ENCODE results near the gene S1PR2.
"Not testable (repeated sequence)": the region's sequence is repeated elsewhere in the genome, so short reads cannot be mapped to it uniquely, and the experiment has no call there.

The S1PR2 gene

GRCh38 chr19:10205636-10206035 is 25.5 kb downstream of the S1PR2 start:
- no peak for TF ChIP-seq CTCF (IDR thresholded peaks at IDR 0.05; ENCODE audit: borderline replicate concordance, control extremely low read depth, extremely low read depth, insufficient read depth, missing control alignments)
- in situ Hi-C loops (cut with MboI; ENCODE audit: low sequenced_read_pairs, unreplicated experiment): no loop called here
- DNase-seq (ENCODE audit: low spot score): no peak

GRCh38 chr19:10203686-10204085 is 27.4 kb downstream of the S1PR2 start:
- in situ Hi-C loops (cut with MboI; ENCODE audit: low sequenced_read_pairs, unreplicated experiment): no loop called here
- DNase-seq (ENCODE audit: low spot score): no peak
- no peak for TF ChIP-seq CTCF (IDR thresholded peaks at IDR 0.05; ENCODE audit: borderline replicate concordance, control extremely low read depth, extremely low read depth, insufficient read depth, missing control alignments)

- no peak for TF ChIP-seq CTCF (IDR thresholded peaks at IDR 0.05; ENCODE audit: borderline replicate concordance, control extremely low read depth, extremely low read depth, insufficient read depth, missing control alignments)
- in situ Hi-C loops (cut with MboI; ENCODE audit: low sequenced_read_pairs, unreplicated experiment): no loop called here
- DNase-seq (ENCODE audit: low spot score): no peak
Observed at GRCh38 chr19:10201176-10201575, 30.0 kb downstream of the S1PR2 start.

- DNase-seq (ENCODE audit: low spot score); in situ Hi-C loops (cut with MboI; ENCODE audit: low sequenced_read_pairs, unreplicated experiment): not testable (repeated sequence)
Observed at GRCh38 chr19:10200101-10200500, 31.0 kb downstream of the S1PR2 start.

GRCh38 chr19:10198889-10199644 is 32.1 kb downstream of the S1PR2 start:
- DNase-seq (ENCODE audit: low spot score): peak; percentile 34
- in situ Hi-C loops (cut with MboI; ENCODE audit: low sequenced_read_pairs, unreplicated experiment): not testable (repeated sequence)

GRCh38 chr19:10195199-10195519 is 36.0 kb downstream of the S1PR2 start:
- DNase-seq (ENCODE audit: low spot score): no peak
- no peak for TF ChIP-seq CTCF (IDR thresholded peaks at IDR 0.05; ENCODE audit: borderline replicate concordance, control extremely low read depth, extremely low read depth, insufficient read depth, missing control alignments)
- in situ Hi-C loops (cut with MboI; ENCODE audit: low sequenced_read_pairs, unreplicated experiment): no loop called here

GRCh38 chr19:10194500-10195198 is 36.5 kb downstream of the S1PR2 start, which contains the start of gene DNMT1:
TSS of gene DNMT1 (minus strand) at chr19:10194953. CDS start at chr19:10194899, 54 bp downstream.
- in situ Hi-C loops (cut with MboI; ENCODE audit: low sequenced_read_pairs, unreplicated experiment): no loop called here
- no peak for TF ChIP-seq CTCF (IDR thresholded peaks at IDR 0.05; ENCODE audit: borderline replicate concordance, control extremely low read depth, extremely low read depth, insufficient read depth, missing control alignments)
- DNase-seq (ENCODE audit: low spot score): peak; percentile 100

Measured in GM13976 (cell line).